Measurements from ENCODE around the gene CFAP74. TPM values are rescaled to one million over a fixed set of nuclear protein-coding genes. Genes with fewer than 3 reads are reported as not detected.

The CFAP74 gene
- polyA plus RNA-seq, 1 donor (not counting 4 experiments of a cell fraction or from before 2014, with no cell fraction given), result not detected

GRCh38 chr1:1945782-1946393 is 57.7 kb downstream of the CFAP74 start:
- peaks cover 13% of the 10 kb centered on the region for H3K4me1 ChIP-seq (ENCODE audit: control insufficient read depth, extremely low read depth, insufficient read depth, low read length)
- H3K4me2 ChIP-seq (ENCODE audit: control insufficient read depth, extremely low read depth, insufficient read depth, low read depth, low read length), result no peak overlapping the region
- FAIRE-seq (no peak), DNase-seq (ENCODE audit: low read depth, low spot score) (no peak)
- H3K9ac ChIP-seq (ENCODE audit: control insufficient read depth, extremely low read depth, insufficient read depth, low read length), result no peak overlapping the region
- H3K9me1 ChIP-seq (ENCODE audit: control insufficient read depth, extremely low read depth, insufficient read depth, low read length), result no peaks in the 10 kb centered on the region
- H3K27me3 ChIP-seq (ENCODE audit: control insufficient read depth, extremely low read depth, insufficient read depth, low read length), result peaks cover 18% of the 10 kb centered on the region
- no peak overlapping the region for H2AFZ ChIP-seq (ENCODE audit: control insufficient read depth, low read length)
- dilution Hi-C loops (cut with MboI; ENCODE audit: extremely low pct_ligation_motif_present, low sequenced_read_pairs), result no loop called here
- no peak overlapping the region for H3K27ac ChIP-seq (ENCODE audit: control insufficient read depth, insufficient read depth, low read length)
- H3K79me2 ChIP-seq (ENCODE audit: control insufficient read depth, insufficient read depth, low read length), result no peaks in the 10 kb centered on the region
- no peaks in the 10 kb centered on the region for H3K36me3 ChIP-seq (ENCODE audit: control insufficient read depth in 2 of 2, extremely low read depth in 1 of 2, insufficient read depth in 2 of 2, low read length in 2 of 2)
- H4K20me1 ChIP-seq (ENCODE audit: control insufficient read depth, extremely low read depth, insufficient read depth, low read length), result no peaks in the 10 kb centered on the region
- TF ChIP-seq CTCF (optimal IDR thresholded peaks at IDR 0.05 in 1 of 3, IDR thresholded peaks at IDR 0.05 in 1 of 3, conservative IDR thresholded peaks at IDR 0.05 in 1 of 3; ENCODE audit: extremely low read depth in 1 of 3, insufficient read depth in 2 of 3, low read length in 3 of 3) (no peak), EZH2 (IDR thresholded peaks at IDR 0.05; ENCODE audit: low read length) (no peak)
- H3K4me3 ChIP-seq (ENCODE audit: control insufficient read depth in 2 of 3, extremely low read depth in 1 of 3, insufficient read depth in 2 of 3, low read depth in 1 of 3, low read length in 3 of 3), result no peak overlapping the region
- no peaks in the 10 kb centered on the region for H3K9me3 ChIP-seq (ENCODE audit: control insufficient read depth, low read depth, low read length)

GRCh38 chr1:1943834-1944570 is 59.6 kb downstream of the CFAP74 start:
- TF ChIP-seq EZH2 (IDR thresholded peaks at IDR 0.05; ENCODE audit: low read length) (no peak), CTCF (optimal IDR thresholded peaks at IDR 0.05 in 1 of 3, IDR thresholded peaks at IDR 0.05 in 1 of 3, conservative IDR thresholded peaks at IDR 0.05 in 1 of 3; ENCODE audit: extremely low read depth in 1 of 3, insufficient read depth in 2 of 3, low read length in 3 of 3) (peak; percentile 72 to 88 (median 72))
- Histone ChIP-seq H2AFZ (ENCODE audit: control insufficient read depth, low read length) (no peak overlapping the region), H3K9me1 (ENCODE audit: control insufficient read depth, extremely low read depth, insufficient read depth, low read length) (no peaks in the 10 kb centered on the region), H4K20me1 (ENCODE audit: control insufficient read depth, extremely low read depth, insufficient read depth, low read length) (no peaks in the 10 kb centered on the region), H3K9me3 (ENCODE audit: control insufficient read depth, low read depth, low read length) (no peaks in the 10 kb centered on the region), H3K79me2 (ENCODE audit: control insufficient read depth, insufficient read depth, low read length) (no peaks in the 10 kb centered on the region), H3K27me3 (ENCODE audit: control insufficient read depth, extremely low read depth, insufficient read depth, low read length) (peaks cover 18% of the 10 kb centered on the region), H3K9ac (ENCODE audit: control insufficient read depth, extremely low read depth, insufficient read depth, low read length) (no peak overlapping the region), H3K36me3 (ENCODE audit: control insufficient read depth in 2 of 2, extremely low read depth in 1 of 2, insufficient read depth in 2 of 2, low read length in 2 of 2) (no peaks in the 10 kb centered on the region), H3K27ac (ENCODE audit: control insufficient read depth, insufficient read depth, low read length) (no peak overlapping the region), H3K4me3 (ENCODE audit: control insufficient read depth in 2 of 3, extremely low read depth in 1 of 3, insufficient read depth in 2 of 3, low read depth in 1 of 3, low read length in 3 of 3) (no peak overlapping the region), H3K4me2 (ENCODE audit: control insufficient read depth, extremely low read depth, insufficient read depth, low read depth, low read length) (no peak overlapping the region), H3K4me1 (ENCODE audit: control insufficient read depth, extremely low read depth, insufficient read depth, low read length) (peaks cover 13% of the 10 kb centered on the region)
- peak; percentile 29 for FAIRE-seq
- DNase-seq (ENCODE audit: low read depth, low spot score), result no peak
- dilution Hi-C loops (cut with MboI; ENCODE audit: extremely low pct_ligation_motif_present, low sequenced_read_pairs), result no loop called here
